HUDEP-2 (cell line): ENCODE data around the gene PIGR.

Experiments
- DNase-seq, 76 experiments: peaks; one replicate each; lab custom pipeline; 2025; ENCODE audit not compliant: unreplicated experiment in 76 of 76; lab: John Stamatoyannopoulos, UW

PIGR gene

GRCh38 chr1:206946261-206946660, at the start of gene PIGR:
Gene PIGR (minus strand): TSS chr1:206946466. CDS start chr1:206940531, 5,935 bp downstream.
- no peak for DNase-seq

- DNase-seq = no peak
Observed at GRCh38 chr1:206992790-206993189, 46.5 kb upstream of the PIGR start.

GRCh38 chr1:206987873-206988272, 41.6 kb upstream of the PIGR start:
- no peak for DNase-seq

GRCh38 chr1:206986885-206987284, 40.6 kb upstream of the PIGR start:
- DNase-seq = no peak

- no peak for DNase-seq
Observed at GRCh38 chr1:206986402-206986801, 40.1 kb upstream of the PIGR start.

- DNase-seq = no peak
Observed at GRCh38 chr1:206985162-206985749, 39.0 kb upstream of the PIGR start.

GRCh38 chr1:206982216-206982615, 36.0 kb upstream of the PIGR start:
- DNase-seq = peak in 42 of 76 experiments; percentile 1 to 56 (median 28)

GRCh38 chr1:206979379-206980043, 33.2 kb upstream of the PIGR start:
- DNase-seq = peak in 1 of 76 experiments; percentile 7

GRCh38 chr1:206978259-206978658, 32.0 kb upstream of the PIGR start:
- no peak for DNase-seq

- DNase-seq = no peak
Observed at GRCh38 chr1:206975306-206975705, 29.0 kb upstream of the PIGR start.

- no peak for DNase-seq
Observed at GRCh38 chr1:206974140-206974539, 27.9 kb upstream of the PIGR start.

GRCh38 chr1:206972728-206973127, 26.5 kb upstream of the PIGR start:
- DNase-seq = no peak

- DNase-seq = no peak
Observed at GRCh38 chr1:206971029-206971655, 24.9 kb upstream of the PIGR start.

GRCh38 chr1:206970446-206970845, 24.2 kb upstream of the PIGR start, which contains the start of gene FCAMR:
Gene FCAMR (minus strand): TSS chr1:206970460. CDS start chr1:206970125, 335 bp downstream.
- no peak for DNase-seq

- DNase-seq = no peak
Observed at GRCh38 chr1:206969090-206969489, 22.8 kb upstream of the PIGR start.

GRCh38 chr1:206967096-206967849, 21.0 kb upstream of the PIGR start:
- DNase-seq = no peak

- no peak for DNase-seq
Observed at GRCh38 chr1:206965781-206966180, 19.5 kb upstream of the PIGR start.

- no peak for DNase-seq
Observed at GRCh38 chr1:206963740-206964139, 17.5 kb upstream of the PIGR start.

- no peak for DNase-seq
Observed at GRCh38 chr1:206963119-206963712, 16.9 kb upstream of the PIGR start.

- DNase-seq = no peak
Observed at GRCh38 chr1:206962272-206962671, 16.0 kb upstream of the PIGR start.

GRCh38 chr1:206961668-206962067, 15.4 kb upstream of the PIGR start:
- DNase-seq = no peak
